Activated CD8-positive, alpha-beta T cell treated with anti-CD3 and anti-CD28 coated beads, Interleukin-2, amount 10 ng/mL, durations not matched to agents 7 days and 5 days (primary cell): ENCODE results near the gene RASGRP1. TPM values are rescaled to one million over a fixed set of nuclear protein-coding genes. Genes with fewer than 3 reads are reported as not detected.

Source experiments
- ATAC-seq: fragments of 150-1000 bp; cut with Tn5 transposase; one replicate; pipeline ENCODE4 v1.10.0; 2021; ENCODE audit warnings: moderate library complexity
- CTCF ChIA-PET: fragments of 350-600 bp; sonication (Branson Sonifier 250); formaldehyde crosslinking; loops from one replicate; lab custom pipeline; 2021; ENCODE audit warnings: antibody characterized with exemption; lab: Charles Lee
- POLR2A ChIA-PET: fragments of 350-600 bp; sonication (Branson Sonifier 250); formaldehyde crosslinking; loops from one replicate; lab custom pipeline; 2021; ENCODE audit warnings: antibody characterized with exemption; lab: Charles Lee
- DNase-seq: peaks from one replicate; pipeline ENCODE4 v3.0.0-alpha.2; 2020
- H3K27ac Mint-ChIP-seq: one replicate; pipeline ENCODE4 v1.8.0; 2021; ENCODE audit warnings: mild to moderate bottlenecking, mixed read lengths
- H3K27me3 Mint-ChIP-seq: one replicate; pipeline ENCODE4 v1.8.0; 2021; ENCODE audit warnings: low read depth, mixed read lengths
- H3K36me3 Mint-ChIP-seq: one replicate; pipeline ENCODE4 v1.8.0; 2021; ENCODE audit warnings: low read depth, mixed read lengths
- H3K4me1 Mint-ChIP-seq: one replicate; pipeline ENCODE4 v1.8.0; 2021; ENCODE audit warnings: low read depth, mixed read lengths
- H3K4me3 Mint-ChIP-seq: one replicate; pipeline ENCODE4 v1.8.0; 2021; ENCODE audit warnings: mild to moderate bottlenecking, mixed read lengths
- H3K9me3 Mint-ChIP-seq: one replicate; pipeline ENCODE4 v1.8.0; 2022; ENCODE audit warnings: mixed read lengths; ENCODE audit not compliant: insufficient read depth
- total RNA-seq, 2 experiments: library from RNA; stranded (reverse); gene quantifications; one replicate each; pipeline ENCODE4 v1.2.3, GENCODE V29; 2021

Gene RASGRP1
- total RNA-seq, 2 experiments from 2014 or later, result 161 to 165 TPM

GRCh38 chr15:38536201-38536676 is 28.4 kb downstream of the RASGRP1 start:
- Mint-ChIP-seq H3K36me3 (peaks cover 93% of the 10 kb centered on the region), H3K4me1 (peaks cover 97% of the 10 kb centered on the region), H3K27ac (peak overlapping the region; percentile 73), H3K27me3 (no peaks in the 10 kb centered on the region), H3K4me3 (no peak overlapping the region), H3K9me3 (no peaks in the 10 kb centered on the region)
- no peak for ATAC-seq
- DNase-seq, result peak; percentile 2
- ChIA-PET POLR2A (interaction anchor here (1.0 kb wide), 1 partner anchor 26 kb away, joined by 3 read pairs; no protein-coding TSS in a partner anchor), CTCF (interaction anchor here (1.9 to 4.9 kb wide), 3 partner anchors 96 to 163 kb away, joined by 5 to 21 read pairs (median 15); no protein-coding TSS in a partner anchor)

DNA sequence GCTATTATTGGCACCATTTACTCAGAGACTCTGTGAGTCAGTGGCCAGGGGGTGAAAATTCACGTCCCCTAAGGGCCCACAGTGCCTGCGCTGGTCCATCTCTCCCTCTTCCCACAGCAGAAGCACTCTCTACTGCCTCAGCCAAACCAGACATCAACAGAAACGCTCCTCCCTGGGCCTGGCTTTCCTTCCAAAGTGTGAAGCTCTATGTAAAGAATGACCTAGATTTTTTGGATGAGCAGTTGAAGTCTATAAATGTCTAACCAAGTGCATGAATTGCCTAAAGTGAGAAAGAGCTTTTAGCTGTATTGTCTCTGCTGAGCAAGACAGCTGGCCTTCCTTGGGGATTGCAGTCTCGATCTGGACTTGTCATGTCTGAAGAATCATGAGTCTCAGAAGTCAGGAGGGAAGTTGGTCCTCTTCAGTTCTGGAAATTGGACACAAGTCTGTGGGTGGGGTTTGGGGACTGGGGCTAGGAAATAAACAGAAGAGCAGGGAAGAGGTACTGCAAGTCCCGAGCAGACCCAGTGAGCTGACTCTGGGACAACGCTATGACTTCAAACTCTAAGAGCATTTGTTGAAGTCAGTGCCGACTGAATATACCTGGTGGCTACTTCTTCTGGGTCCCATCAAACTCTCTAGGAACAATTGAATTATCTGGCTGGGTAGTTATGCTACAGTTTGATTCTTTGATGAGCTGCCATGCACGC is 29.0 kb downstream of the RASGRP1 start:
- no peaks in the 10 kb centered on the region for H3K27me3 Mint-ChIP-seq
- CTCF ChIA-PET, result interaction anchor here (1.1 to 4.9 kb wide), 7 partner anchors 28 to 164 kb away, joined by 3 to 21 read pairs (median 5); no protein-coding TSS in a partner anchor
- peak overlapping the region; percentile 73 for H3K27ac Mint-ChIP-seq
- no peak overlapping the region for H3K4me3 Mint-ChIP-seq
- ATAC-seq (no peak), DNase-seq (peak; percentile 13)
- POLR2A ChIA-PET, result interaction anchor here (1.0 to 1.5 kb wide), 2 partner anchors 25 to 37 kb away, joined by 3 read pairs; no protein-coding TSS in a partner anchor
- H3K4me1 Mint-ChIP-seq, result peaks cover 97% of the 10 kb centered on the region
- peaks cover 93% of the 10 kb centered on the region for H3K36me3 Mint-ChIP-seq
- no peaks in the 10 kb centered on the region for H3K9me3 Mint-ChIP-seq

DNA sequence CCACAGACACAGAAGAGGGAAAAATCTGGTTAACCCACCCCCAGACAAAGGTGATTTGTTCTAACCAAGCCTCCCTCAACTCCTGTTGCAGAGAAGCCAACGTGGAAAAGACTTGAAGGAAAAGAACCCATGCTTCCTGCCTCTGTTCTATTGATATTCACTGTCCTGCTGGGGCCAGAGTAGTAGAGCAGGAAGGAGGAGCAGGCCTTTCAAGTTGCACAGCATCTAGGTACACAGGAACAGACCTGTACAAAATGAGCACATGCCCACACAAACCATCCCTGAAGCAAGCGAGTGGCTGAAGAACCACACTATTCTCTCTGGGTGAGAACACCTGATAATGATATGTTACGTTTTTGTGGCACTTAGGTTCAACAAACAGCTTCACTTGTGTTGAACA is 29.9 kb downstream of the RASGRP1 start:
- H3K27me3 Mint-ChIP-seq, result no peaks in the 10 kb centered on the region
- CTCF ChIA-PET, result interaction anchor here (0.9 to 4.9 kb wide), 10 partner anchors 26 to 165 kb away, joined by 3 to 21 read pairs (median 4); no protein-coding TSS in a partner anchor
- POLR2A ChIA-PET, result interaction anchor here (0.8 to 1.5 kb wide), 2 partner anchors 36 to 81 kb away, joined by 3 read pairs; partner anchors contain the start of gene FAM98B
- peak overlapping the region; percentile 73 for H3K27ac Mint-ChIP-seq
- ATAC-seq (peak; percentile 25), DNase-seq (peak; percentile 21)
- H3K9me3 Mint-ChIP-seq, result no peaks in the 10 kb centered on the region
- H3K4me1 Mint-ChIP-seq, result peaks cover 97% of the 10 kb centered on the region
- H3K4me3 Mint-ChIP-seq, result no peak overlapping the region
- peaks cover 95% of the 10 kb centered on the region for H3K36me3 Mint-ChIP-seq

DNA sequence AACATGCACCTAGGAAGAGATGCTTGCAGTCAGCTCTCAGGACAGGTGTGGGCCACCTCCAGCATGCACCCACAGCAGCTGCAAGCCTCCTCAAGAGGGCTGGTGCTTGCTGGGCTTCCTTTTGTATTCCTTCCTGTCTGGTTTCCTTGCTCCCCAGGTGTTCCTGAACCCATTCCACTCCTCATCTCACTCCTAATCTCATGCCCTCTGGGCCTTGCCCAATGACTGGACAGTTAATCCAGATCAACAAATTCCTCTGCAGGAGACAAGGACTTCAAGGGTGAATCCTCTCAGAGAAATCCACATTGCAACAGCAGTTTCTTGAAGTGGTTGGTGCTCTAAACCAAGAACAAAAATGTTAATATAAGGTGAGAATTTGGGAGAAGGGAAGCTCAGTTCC is 30.7 kb downstream of the RASGRP1 start:
- peak overlapping the region; percentile 56 for H3K27ac Mint-ChIP-seq

GRCh38 chr15:38533416-38533915 is 31.1 kb downstream of the RASGRP1 start:
- peak; percentile 20 for DNase-seq
- Mint-ChIP-seq H3K9me3 (no peaks in the 10 kb centered on the region), H3K36me3 (peaks cover 96% of the 10 kb centered on the region), H3K27ac (peak overlapping the region; percentile 56), H3K4me1 (peaks cover 94% of the 10 kb centered on the region), H3K27me3 (no peaks in the 10 kb centered on the region), H3K4me3 (no peak overlapping the region)
- ChIA-PET CTCF (interaction anchor here (1.7 to 4.9 kb wide), 4 partner anchors 31 to 166 kb away, joined by 5 to 21 read pairs (median 12); partner anchors contain the start of gene RASGRP1), POLR2A (interaction anchor here (0.6 to 2.2 kb wide), 2 partner anchors 30 to 86 kb away, joined by 3 to 9 read pairs; no protein-coding TSS in a partner anchor)
- ATAC-seq, result no peak

More for the DNA sequence above, 30.7 kb downstream of the RASGRP1 start:
- Mint-ChIP-seq H3K4me3 (no peak overlapping the region), H3K9me3 (no peaks in the 10 kb centered on the region), H3K4me1 (peaks cover 96% of the 10 kb centered on the region), H3K27me3 (no peaks in the 10 kb centered on the region), H3K36me3 (peaks cover 96% of the 10 kb centered on the region)
- CTCF ChIA-PET, result interaction anchor here (0.9 to 4.9 kb wide), 8 partner anchors 27 to 166 kb away, joined by 3 to 21 read pairs (median 5); partner anchors contain the start of gene RASGRP1
- no peak for ATAC-seq
- POLR2A ChIA-PET, result interaction anchor here (0.6 to 2.2 kb wide), 4 partner anchors 30 to 85 kb away, joined by 3 to 9 read pairs (median 3); partner anchors contain the start of gene FAM98B
- peak; percentile 21 for DNase-seq

DNA sequence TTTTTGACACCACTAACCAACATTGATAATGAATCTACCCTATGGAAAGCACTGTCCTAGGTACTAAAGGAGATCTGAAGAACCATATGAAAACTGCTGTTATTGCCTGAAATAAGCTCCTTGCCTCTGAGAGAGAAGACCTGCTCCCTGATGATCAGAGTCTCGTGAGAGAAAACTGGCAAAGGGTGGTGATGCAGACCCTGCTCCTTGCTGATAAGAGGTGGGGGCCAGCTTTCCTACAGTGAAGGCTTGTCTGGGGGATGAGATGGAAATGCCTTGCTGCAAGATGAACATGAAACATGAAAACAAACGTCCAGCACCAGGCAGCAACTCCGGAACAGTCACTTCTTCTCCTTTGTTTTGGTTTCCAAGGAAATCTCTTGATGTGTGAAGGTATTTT is 31.9 kb downstream of the RASGRP1 start:
- ChIA-PET POLR2A (interaction anchor here (0.7 to 2.2 kb wide), 2 partner anchors 28 to 31 kb away, joined by 4 to 9 read pairs; no protein-coding TSS in a partner anchor), CTCF (interaction anchor here (1.0 to 4.9 kb wide), 5 partner anchors 11 to 158 kb away, joined by 3 to 21 read pairs (median 5); partner anchors contain the start of gene RASGRP1)
- H3K4me3 Mint-ChIP-seq, result no peak overlapping the region
- DNase-seq (no peak), ATAC-seq (no peak)
- no peaks in the 10 kb centered on the region for H3K27me3 Mint-ChIP-seq
- H3K9me3 Mint-ChIP-seq, result no peaks in the 10 kb centered on the region
- peak overlapping the region; percentile 56 for H3K27ac Mint-ChIP-seq
- H3K4me1 Mint-ChIP-seq, result peaks cover 92% of the 10 kb centered on the region
- H3K36me3 Mint-ChIP-seq, result peaks cover 96% of the 10 kb centered on the region

- Mint-ChIP-seq H3K4me1 (peaks cover 85% of the 10 kb centered on the region), H3K27ac (peak overlapping the region; percentile 27), H3K4me3 (no peak overlapping the region), H3K9me3 (no peaks in the 10 kb centered on the region), H3K27me3 (no peaks in the 10 kb centered on the region), H3K36me3 (peaks cover 96% of the 10 kb centered on the region)
- POLR2A ChIA-PET, result interaction anchor here (0.8 kb wide), 1 partner anchor 10 kb away, joined by 4 read pairs; no protein-coding TSS in a partner anchor
- CTCF ChIA-PET, result interaction anchor here (0.9 to 4.9 kb wide), 9 partner anchors 10 to 168 kb away, joined by 3 to 21 read pairs (median 5); no protein-coding TSS in a partner anchor
- DNase-seq (peak; percentile 12), ATAC-seq (no peak)
Observed at GRCh38 chr15:38531509-38531908, 33.1 kb downstream of the RASGRP1 start.

DNA sequence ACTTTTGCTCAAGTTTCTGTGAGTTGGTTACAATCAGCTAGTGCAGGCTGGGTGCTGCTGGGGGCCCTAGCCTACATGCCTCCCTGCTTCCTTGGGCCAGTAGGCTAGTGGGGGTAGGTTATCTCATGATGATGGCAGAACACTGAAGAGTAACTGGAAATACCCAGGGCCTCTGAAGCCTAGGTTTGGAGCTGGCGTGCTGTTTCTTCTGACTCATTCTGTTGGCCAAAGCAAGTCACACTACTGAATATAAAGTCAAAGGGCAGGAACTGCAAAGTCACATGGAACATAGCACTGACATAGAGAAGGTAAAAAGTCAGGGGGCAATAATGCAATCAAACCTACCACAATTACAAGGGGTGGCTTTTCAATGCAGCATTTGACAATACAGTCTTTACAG is 34.5 kb downstream of the RASGRP1 start:
- ATAC-seq, result no peak
- peak; percentile 24 for DNase-seq
- CTCF ChIA-PET, result interaction anchor here (1.1 to 2.6 kb wide), 7 partner anchors 11 to 169 kb away, joined by 4 to 12 read pairs (median 6); partner anchors contain the start of gene FAM98B
- no peaks in the 10 kb centered on the region for H3K27me3 Mint-ChIP-seq
- H3K4me1 Mint-ChIP-seq, result peaks cover 71% of the 10 kb centered on the region
- H3K27ac Mint-ChIP-seq, result peak overlapping the region; percentile 15
- POLR2A ChIA-PET, result interaction anchor here (1.2 kb wide), 1 partner anchor 34 kb away, joined by 3 read pairs; no protein-coding TSS in a partner anchor
- H3K36me3 Mint-ChIP-seq, result peaks cover 95% of the 10 kb centered on the region
- H3K9me3 Mint-ChIP-seq, result no peaks in the 10 kb centered on the region
- H3K4me3 Mint-ChIP-seq, result no peak overlapping the region

GRCh38 chr15:38528294-38528693 is 36.3 kb downstream of the RASGRP1 start:
- Mint-ChIP-seq H3K27me3 (no peaks in the 10 kb centered on the region), H3K27ac (peak overlapping the region; percentile 11), H3K36me3 (peaks cover 88% of the 10 kb centered on the region), H3K4me3 (no peak overlapping the region), H3K9me3 (no peaks in the 10 kb centered on the region), H3K4me1 (peaks cover 62% of the 10 kb centered on the region)
- CTCF ChIA-PET, result interaction anchor here (0.6 to 1.0 kb wide), 4 partner anchors 11 to 162 kb away, joined by 3 to 4 read pairs (median 3); no protein-coding TSS in a partner anchor
- ATAC-seq (no peak), DNase-seq (no peak)
- POLR2A ChIA-PET, result no interaction called here

- DNase-seq (no peak), ATAC-seq (no peak)
- Mint-ChIP-seq H3K27ac (peak overlapping the region; percentile 27), H3K36me3 (peaks cover 81% of the 10 kb centered on the region), H3K9me3 (no peaks in the 10 kb centered on the region), H3K4me1 (peaks cover 52% of the 10 kb centered on the region), H3K27me3 (no peaks in the 10 kb centered on the region), H3K4me3 (no peak overlapping the region)
- ChIA-PET POLR2A (interaction anchor here (0.8 kb wide), 1 partner anchor 33 kb away, joined by 3 read pairs; no protein-coding TSS in a partner anchor), CTCF (interaction anchor here (0.6 to 1.7 kb wide), 3 partner anchors 16 to 163 kb away, joined by 3 to 4 read pairs (median 3); no protein-coding TSS in a partner anchor)
Observed at GRCh38 chr15:38526158-38526557, 38.5 kb downstream of the RASGRP1 start.

DNA sequence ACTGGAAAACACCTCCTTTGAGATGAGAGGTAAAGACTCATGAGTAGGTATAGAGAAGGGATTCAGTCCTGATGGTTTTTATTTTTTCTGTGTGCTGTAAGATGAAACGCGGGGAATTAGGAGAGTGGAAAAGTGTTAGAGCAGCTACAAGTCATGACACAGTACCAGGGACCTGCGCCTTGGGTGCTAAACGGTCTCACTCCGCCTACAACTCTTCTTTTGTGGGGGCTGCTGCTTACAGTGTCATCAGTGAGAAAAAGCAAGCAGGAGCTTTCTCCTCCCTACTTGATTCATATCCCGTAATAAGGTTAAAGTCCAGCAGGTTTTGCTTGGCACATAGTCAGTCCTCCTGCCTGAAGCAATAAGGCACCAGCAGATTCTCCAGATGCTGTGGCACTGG is 39.1 kb downstream of the RASGRP1 start:
- no peaks in the 10 kb centered on the region for H3K27me3 Mint-ChIP-seq
- peaks cover 74% of the 10 kb centered on the region for H3K36me3 Mint-ChIP-seq
- H3K27ac Mint-ChIP-seq, result no peak overlapping the region
- CTCF ChIA-PET, result interaction anchor here (0.6 to 1.8 kb wide), 6 partner anchors 15 to 174 kb away, joined by 3 to 7 read pairs (median 4); no protein-coding TSS in a partner anchor
- H3K4me1 Mint-ChIP-seq, result peaks cover 46% of the 10 kb centered on the region
- POLR2A ChIA-PET, result no interaction called here
- no peaks in the 10 kb centered on the region for H3K9me3 Mint-ChIP-seq
- no peak overlapping the region for H3K4me3 Mint-ChIP-seq
- no peak for DNase-seq
- ATAC-seq, result no peak
